HCT116 (cell line): ENCODE measurements around the gene OSBPL1A. TPM values are rescaled to one million over a fixed set of nuclear protein-coding genes. Genes with fewer than 3 reads are reported as not detected.

Source experiments
- ATAC-seq: fragments of 200-7000 bp; cut with Tn5 transposase; 2 replicates; pipeline ENCODE4 v1.9.1; 2020; ENCODE audit warnings: mild to moderate bottlenecking, moderate library complexity
- BruUV-seq: library from RNA; stranded (reverse); fragments of 400-500 nt; replicated peaks from 2 replicates; lab custom pipeline; 2021; lab: Mats Ljungman, UMichigan
- CTCF ChIA-PET: fragments of 300-600 bp; sonication (Branson Sonifier 250); formaldehyde crosslinking; loops from one replicate; lab custom pipeline; 2021; ENCODE audit warnings: antibody characterized with exemption; lab: Charles Lee
- POLR2A ChIA-PET: fragments of 300-600, 350-600 bp; sonication (Branson Sonifier 250); formaldehyde crosslinking; loops from one replicate; lab custom pipeline; 2021; ENCODE audit warnings: antibody characterized with exemption; lab: Charles Lee
- RAD21 ChIA-PET, 2 experiments: fragments of 300-600 bp; sonication (Branson Sonifier 250); formaldehyde crosslinking; loops; one replicate each; lab custom pipeline; 2023; ENCODE audit warnings: low total read pairs in 2 of 2; ENCODE audit not compliant: uncharacterized antibody in 2 of 2, unreplicated experiment in 2 of 2, low non-redundant PET in 1 of 2; lab: Charles Lee
- DNase-seq: peaks from one replicate; pipeline ENCODE4 v3.0.0-alpha.2; 2010; ENCODE audit warnings: low read depth, low spot score
- H2AFZ ChIP-seq: fragments of 200-600 bp; shearing (Covaris generic), sonication (generic); 2 replicates; pipeline ENCODE4 v1.6.1; 2017; ENCODE audit warnings: low read depth, mixed run types, mixed read lengths, antibody characterized with exemption, low read length; ENCODE audit not compliant: poor library complexity, severe bottlenecking
- H3K27ac ChIP-seq: 2 replicates; pipeline ENCODE4 v1.5.1; 2012; ENCODE audit warnings: low read depth, low read length
- H3K27me3 ChIP-seq: fragments of 200-600 bp; sonication (generic); 2 replicates; pipeline ENCODE4 v1.6.1; 2016; ENCODE audit warnings: mixed run types, low read length, mixed read lengths; ENCODE audit not compliant: insufficient read depth
- H3K36me3 ChIP-seq, 2 experiments: fragments of 200-500 bp in 1 of 2; fragments of 200-600 bp in 1 of 2; sonication (Bioruptor generic) in 1 of 2; sonication (generic) in 1 of 2; 2 replicates each; pipeline versions ENCODE4 v1.5.1 to v1.6.1; 2014 to 2016; ENCODE audit warnings: low read length in 2 of 2, inconsistent platforms in 1 of 2, mixed read lengths in 1 of 2, mixed run types in 1 of 2; ENCODE audit not compliant: insufficient read depth in 2 of 2, control insufficient read depth in 1 of 2
- H3K4me1 ChIP-seq, 2 experiments: fragments of 200-600 bp in 1 of 2; sonication (generic) in 1 of 2; 2 replicates each; pipeline versions ENCODE4 v1.5.1 to v1.6.1; 2012 to 2017; ENCODE audit warnings: low read length in 2 of 2, inconsistent platforms in 1 of 2, mild to moderate bottlenecking in 1 of 2, mixed read lengths in 1 of 2, mixed run types in 1 of 2, moderate library complexity in 1 of 2; ENCODE audit not compliant: insufficient read depth in 2 of 2, control insufficient read depth in 1 of 2
- H3K4me2 ChIP-seq: fragments of 200-600 bp; sonication (generic); 2 replicates; pipeline ENCODE4 v1.6.1; 2017; ENCODE audit warnings: mixed run types, low read length, mixed read lengths
- H3K4me3 ChIP-seq, 2 experiments: fragments of 200-600 bp in 1 of 2; sonication (generic) in 1 of 2; replicated peaks in 1 of 2; 2 replicates each; pipeline ENCODE4 v1.5.1; 2011 to 2016; ENCODE audit warnings: low read length in 2 of 2, control low read depth in 1 of 2, low read depth in 1 of 2, mild to moderate bottlenecking in 1 of 2, mixed read lengths in 1 of 2, mixed run types in 1 of 2
- H3K79me2 ChIP-seq: fragments of 200-600 bp; sonication (generic); 2 replicates; pipeline ENCODE4 v1.6.1; 2017; ENCODE audit warnings: mild to moderate bottlenecking, mixed run types, low read length, moderate library complexity, mixed read lengths; ENCODE audit not compliant: insufficient read depth
- H3K9ac ChIP-seq: fragments of 200-600 bp; sonication (generic); 2 replicates; pipeline ENCODE4 v1.6.1; 2016; ENCODE audit warnings: low read length, mixed read lengths
- H3K9me2 ChIP-seq: fragments of 200-600 bp; sonication (generic), shearing (Covaris generic); 2 replicates; pipeline ENCODE4 v1.6.1; 2017; ENCODE audit warnings: mixed run types, mild to moderate bottlenecking, moderate library complexity; ENCODE audit not compliant: insufficient read depth
- H3K9me3 ChIP-seq, 2 experiments: fragments of 200-500 bp in 1 of 2; fragments of 200-600 bp in 1 of 2; sonication (Bioruptor generic) in 1 of 2; sonication (generic) in 1 of 2; 2 replicates each; pipeline ENCODE4 v1.6.1; 2014 to 2017; ENCODE audit warnings: low read length in 2 of 2, mixed read lengths in 2 of 2, inconsistent platforms in 1 of 2, low read depth in 1 of 2, mild to moderate bottlenecking in 1 of 2, mixed run types in 1 of 2, moderate library complexity in 1 of 2; ENCODE audit not compliant: control insufficient read depth in 1 of 2, insufficient read depth in 1 of 2
- H4K20me1 ChIP-seq: fragments of 200-600 bp; sonication (generic), shearing (Covaris generic); 2 replicates; pipeline ENCODE4 v1.6.1; 2017; ENCODE audit warnings: mixed run types, mild to moderate bottlenecking, moderate library complexity; ENCODE audit not compliant: insufficient read depth
- ATF3 ChIP-seq: IDR thresholded peaks from 2 replicates; pipeline ENCODE4 v1.6.1; 2012
- CEBPB ChIP-seq: IDR thresholded peaks from 2 replicates; pipeline ENCODE4 v1.6.1; 2012; ENCODE audit warnings: low read depth
- EGR1 ChIP-seq: IDR thresholded peaks from 2 replicates; pipeline ENCODE4 v1.6.1; 2012; ENCODE audit warnings: low read depth
- ELF1 ChIP-seq: IDR thresholded peaks from 2 replicates; pipeline ENCODE4 v1.6.1; 2012; ENCODE audit warnings: low read depth, borderline replicate concordance
- EZH2 ChIP-seq: fragments of 200-600 bp; sonication (generic); IDR thresholded peaks from 2 replicates; pipeline ENCODE4 v1.6.1; 2017; ENCODE audit warnings: antibody characterized with exemption, mixed run types
- FOSL1 ChIP-seq: IDR thresholded peaks from 2 replicates; pipeline ENCODE4 v1.6.1; 2012; ENCODE audit warnings: low read depth
- JUND ChIP-seq: IDR thresholded peaks from 2 replicates; pipeline ENCODE4 v1.6.1; 2012
- POLR2A ChIP-seq: IDR thresholded peaks from 2 replicates; pipeline ENCODE4 v1.7.0; 2011; ENCODE audit warnings: borderline replicate concordance; ENCODE audit not compliant: insufficient read depth, insufficient read length; ENCODE audit errors: extremely low read depth
- POLR2AphosphoS5 ChIP-seq: IDR thresholded peaks from 2 replicates; pipeline ENCODE4 v1.6.1; 2011; ENCODE audit warnings: mild to moderate bottlenecking, low read depth, low read length, moderate library complexity
- RAD21 ChIP-seq: IDR thresholded peaks from 2 replicates; pipeline ENCODE4 v1.6.1; 2012; ENCODE audit warnings: low read depth, mild to moderate bottlenecking
- TCF7L2 ChIP-seq: IDR thresholded peaks from 2 replicates; pipeline ENCODE4 v1.7.0; 2011; ENCODE audit warnings: borderline replicate concordance, inconsistent platforms; ENCODE audit not compliant: insufficient read depth, insufficient read length; ENCODE audit errors: extremely low read depth
- YY1 ChIP-seq: IDR thresholded peaks from 2 replicates; pipeline ENCODE4 v1.6.1; 2011; ENCODE audit warnings: low read length, low read depth, moderate library complexity, mild to moderate bottlenecking; ENCODE audit not compliant: insufficient replicate concordance; ENCODE audit errors: extremely low read depth
- ZFX ChIP-seq: fragments of 450-650 bp; IDR thresholded peaks from 2 replicates; pipeline ENCODE4 v1.6.1; 2017
- intact Hi-C: fragments of 100-400 bp; cut with micrococcal nuclease; formaldehyde crosslinking; loops from 2 replicates; pipeline ENCODE4 v1.10.0; 2022
- total RNA-seq: library from RNA; stranded (reverse); gene quantifications from one replicate; pipeline ENCODE4 v1.2.1, GENCODE V29; 2021; ENCODE audit not compliant: unreplicated experiment
- TF ChIP-seq, protein P1 (sequence below): IDR thresholded peaks from 2 replicates; pipeline ENCODE4 v1.6.1; 2011; ENCODE audit warnings: mild to moderate bottlenecking, low read length, moderate library complexity; ENCODE audit not compliant: insufficient replicate concordance; ENCODE audit errors: extremely low read depth
- TF ChIP-seq, protein P2 (sequence below): IDR thresholded peaks from 2 replicates; pipeline ENCODE4 v1.6.1; 2012; ENCODE audit warnings: low read depth

The OSBPL1A gene
- total RNA-seq, 1 experiment from 2014 or later = 18.9 TPM

- Histone ChIP-seq H3K9me3 (no peaks in the 10 kb centered on the region), H2AFZ (no peak overlapping the region), H4K20me1 (no peaks in the 10 kb centered on the region), H3K79me2 (peaks cover 14% of the 10 kb centered on the region), H3K27me3 (no peaks in the 10 kb centered on the region), H3K4me3 (no peak overlapping the region), H3K27ac (no peak overlapping the region), H3K4me2 (no peak overlapping the region)
- no peak for DNase-seq
- RAD21 ChIA-PET = no interaction called here
- intact Hi-C loops = loop anchor here (5.0 kb wide), 2 partner anchors 63 to 98 kb away; no protein-coding TSS in a partner anchor
- no TSS peak for BruUV-seq
- TF ChIP-seq POLR2AphosphoS5 (no peak), POLR2A (no peak), ATF3 (no peak), EGR1 (no peak), ZFX (no peak)
- TF ChIP-seq, protein P1, sequence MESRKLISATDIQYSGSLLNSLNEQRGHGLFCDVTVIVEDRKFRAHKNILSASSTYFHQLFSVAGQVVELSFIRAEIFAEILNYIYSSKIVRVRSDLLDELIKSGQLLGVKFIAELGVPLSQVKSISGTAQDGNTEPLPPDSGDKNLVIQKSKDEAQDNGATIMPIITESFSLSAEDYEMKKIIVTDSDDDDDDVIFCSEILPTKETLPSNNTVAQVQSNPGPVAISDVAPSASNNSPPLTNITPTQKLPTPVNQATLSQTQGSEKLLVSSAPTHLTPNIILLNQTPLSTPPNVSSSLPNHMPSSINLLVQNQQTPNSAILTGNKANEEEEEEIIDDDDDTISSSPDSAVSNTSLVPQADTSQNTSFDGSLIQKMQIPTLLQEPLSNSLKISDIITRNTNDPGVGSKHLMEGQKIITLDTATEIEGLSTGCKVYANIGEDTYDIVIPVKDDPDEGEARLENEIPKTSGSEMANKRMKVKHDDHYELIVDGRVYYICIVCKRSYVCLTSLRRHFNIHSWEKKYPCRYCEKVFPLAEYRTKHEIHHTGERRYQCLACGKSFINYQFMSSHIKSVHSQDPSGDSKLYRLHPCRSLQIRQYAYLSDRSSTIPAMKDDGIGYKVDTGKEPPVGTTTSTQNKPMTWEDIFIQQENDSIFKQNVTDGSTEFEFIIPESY = no peak
- TF ChIP-seq, all 23 proteins: peak for 0
- Histone ChIP-seq H3K9ac (no peak overlapping the region), H3K4me1 (peaks cover 23 to 35% of the 10 kb centered on the region in 2 experiments; a peak in 3 of 4 replicates), H3K36me3 (no peaks in the 10 kb centered on the region), H3K9me2 (no peaks in the 10 kb centered on the region)
- ATAC-seq = no peak
- ChIA-PET POLR2A (no interaction called here), CTCF (no interaction called here)
Observed at GRCh38 chr18:24274837-24275236, 122.8 kb downstream of the OSBPL1A start.

- no peaks in the 10 kb centered on the region for H3K27me3 ChIP-seq
- no TSS peak for BruUV-seq
- H3K4me3 ChIP-seq = no peak overlapping the region
- no peaks in the 10 kb centered on the region for H3K9me2 ChIP-seq
- intact Hi-C loops = loop anchor here (5.0 kb wide), 2 partner anchors 61 to 96 kb away; no protein-coding TSS in a partner anchor
- ChIA-PET POLR2A (no interaction called here), RAD21 (no interaction called here), CTCF (interaction anchor here (0.6 kb wide), 1 partner anchor 96 kb away, joined by 3 read pairs; no protein-coding TSS in a partner anchor)
- H3K36me3 ChIP-seq = no peaks in the 10 kb centered on the region
- H3K9ac ChIP-seq = no peak overlapping the region
- H2AFZ ChIP-seq = no peak overlapping the region
- H4K20me1 ChIP-seq = no peaks in the 10 kb centered on the region
- DNase-seq (no peak), ATAC-seq (no peak)
- H3K27ac ChIP-seq = no peak overlapping the region
- no peak for TF ChIP-seq TCF7L2
- no peak for TF ChIP-seq JUND
- TF ChIP-seq FOSL1 = no peak
- TF ChIP-seq CEBPB = no peak
- TF ChIP-seq, protein P2, sequence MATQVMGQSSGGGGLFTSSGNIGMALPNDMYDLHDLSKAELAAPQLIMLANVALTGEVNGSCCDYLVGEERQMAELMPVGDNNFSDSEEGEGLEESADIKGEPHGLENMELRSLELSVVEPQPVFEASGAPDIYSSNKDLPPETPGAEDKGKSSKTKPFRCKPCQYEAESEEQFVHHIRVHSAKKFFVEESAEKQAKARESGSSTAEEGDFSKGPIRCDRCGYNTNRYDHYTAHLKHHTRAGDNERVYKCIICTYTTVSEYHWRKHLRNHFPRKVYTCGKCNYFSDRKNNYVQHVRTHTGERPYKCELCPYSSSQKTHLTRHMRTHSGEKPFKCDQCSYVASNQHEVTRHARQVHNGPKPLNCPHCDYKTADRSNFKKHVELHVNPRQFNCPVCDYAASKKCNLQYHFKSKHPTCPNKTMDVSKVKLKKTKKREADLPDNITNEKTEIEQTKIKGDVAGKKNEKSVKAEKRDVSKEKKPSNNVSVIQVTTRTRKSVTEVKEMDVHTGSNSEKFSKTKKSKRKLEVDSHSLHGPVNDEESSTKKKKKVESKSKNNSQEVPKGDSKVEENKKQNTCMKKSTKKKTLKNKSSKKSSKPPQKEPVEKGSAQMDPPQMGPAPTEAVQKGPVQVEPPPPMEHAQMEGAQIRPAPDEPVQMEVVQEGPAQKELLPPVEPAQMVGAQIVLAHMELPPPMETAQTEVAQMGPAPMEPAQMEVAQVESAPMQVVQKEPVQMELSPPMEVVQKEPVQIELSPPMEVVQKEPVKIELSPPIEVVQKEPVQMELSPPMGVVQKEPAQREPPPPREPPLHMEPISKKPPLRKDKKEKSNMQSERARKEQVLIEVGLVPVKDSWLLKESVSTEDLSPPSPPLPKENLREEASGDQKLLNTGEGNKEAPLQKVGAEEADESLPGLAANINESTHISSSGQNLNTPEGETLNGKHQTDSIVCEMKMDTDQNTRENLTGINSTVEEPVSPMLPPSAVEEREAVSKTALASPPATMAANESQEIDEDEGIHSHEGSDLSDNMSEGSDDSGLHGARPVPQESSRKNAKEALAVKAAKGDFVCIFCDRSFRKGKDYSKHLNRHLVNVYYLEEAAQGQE = no peak
- TF ChIP-seq EZH2 = no peak
- TF ChIP-seq POLR2A = no peak
- no peak for TF ChIP-seq ATF3
- TF ChIP-seq RAD21 = no peak
- no peak for TF ChIP-seq ELF1
- no peak for TF ChIP-seq YY1
- H3K4me1 ChIP-seq = peaks cover 29 to 47% of the 10 kb centered on the region in 2 experiments; a peak in 3 of 4 replicates
- H3K9me3 ChIP-seq = no peaks in the 10 kb centered on the region
- H3K4me2 ChIP-seq = peak overlapping the region; percentile 97
- H3K79me2 ChIP-seq = peaks cover 26% of the 10 kb centered on the region
Observed at GRCh38 chr18:24273596-24273995, 124.0 kb downstream of the OSBPL1A start.
